ENCODE results near the gene GIN1. TPM values are rescaled to one million over a fixed set of nuclear protein-coding genes. Genes with fewer than 3 reads are reported as not detected.

GIN1 gene
- total and polyA plus RNA-seq, 9 of the 15 experiments (the other 6 are each of a cell fraction or from before 2014, with no cell fraction given): 2.4 to 9.8 (median 7.8) TPM

DNA sequence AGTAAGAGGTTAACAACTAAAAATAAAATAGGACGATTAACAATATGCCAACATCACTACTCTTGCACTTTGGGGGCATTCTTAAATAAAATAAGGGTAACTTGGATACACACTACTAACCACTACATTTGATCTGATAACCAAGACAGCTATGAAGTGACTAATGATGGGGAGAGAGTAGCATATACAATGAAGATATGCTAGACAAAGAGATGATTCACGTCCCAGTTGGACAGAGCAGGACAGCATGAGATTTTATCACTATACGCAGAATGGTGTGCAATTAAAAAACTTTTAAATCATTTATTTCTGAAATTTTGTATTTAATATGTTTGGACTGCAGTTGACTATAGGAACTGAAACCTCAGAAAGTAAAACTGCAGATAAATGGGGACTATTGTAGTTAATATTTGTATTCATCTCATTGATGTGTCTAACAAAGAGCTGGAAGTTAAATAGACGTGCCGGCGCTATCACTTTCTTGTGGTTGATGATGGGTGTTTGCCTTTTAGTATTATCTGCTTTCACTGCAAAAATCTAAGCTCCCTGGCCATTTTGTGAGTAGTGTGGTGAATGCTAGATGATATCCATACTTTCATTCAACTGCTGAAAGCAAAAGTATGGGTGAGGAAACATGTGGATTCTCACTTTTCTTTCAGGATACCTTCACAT lies 18.7 kb downstream of the GIN1 start:
- Histone ChIP-seq H3K9me3 (replicated peaks; ENCODE audit: control insufficient read depth, insufficient read depth, low read depth, low read length) (no peaks in the 10 kb centered on the region), H3K9ac (ENCODE audit: insufficient read depth in 1 of 2, low read depth in 2 of 2, low read length in 2 of 2) (no peak overlapping the region), H3K4me3 (no peak overlapping the region), H3K9me1 (ENCODE audit: control insufficient read depth, insufficient read depth, low read length) (no peaks in the 10 kb centered on the region), H3K79me2 (ENCODE audit: control insufficient read depth, insufficient read depth, low read length) (no peaks in the 10 kb centered on the region), H3K27me3 (ENCODE audit: control insufficient read depth in 2 of 2, insufficient read depth in 2 of 2, low read length in 2 of 2) (no peaks in the 10 kb centered on the region), H3K36me3 (ENCODE audit: control insufficient read depth, insufficient read depth, low read length) (peaks cover 3% of the 10 kb centered on the region; the same call in 1 of the 3 replicates), H4K20me1 (replicated peaks; ENCODE audit: control insufficient read depth, insufficient read depth, low read length) (no peaks in the 10 kb centered on the region), H3K4me1 (replicated peaks in 1 of 2; ENCODE audit: control insufficient read depth in 2 of 2, insufficient read depth in 2 of 2, low read length in 2 of 2) (peaks cover 0 to 5% of the 10 kb centered on the region in 2 experiments; a peak in 2 of 5 replicates), H2AFZ (ENCODE audit: low read depth, low read length) (no peak overlapping the region), H3K27ac (ENCODE audit: extremely low read depth, low read depth, low read length) (no peak overlapping the region), H3K4me2 (ENCODE audit: insufficient read depth, low read length) (no peak overlapping the region)
- ATAC-seq: peak; percentile 62; the same call in 1 of the 3 replicates
- no TSS peak for BruUV-seq (replicated peaks)
- in situ Hi-C loops (cut with MboI): no loop called here
- CTCF ChIA-PET (ENCODE audit: low intra/inter-chr PET ratio): no interaction called here
- DNase-seq (ENCODE audit: extremely low read depth in 1 of 4, low spot score in 3 of 4): no peak
- FAIRE-seq: no peak
- intact Hi-C loops (cut with micrococcal nuclease): no loop called here
- POLR2A ChIA-PET: interaction anchor here (2.7 kb wide), 1 partner anchor 18 kb away, joined by 9 read pairs; the partner anchor contains the start of genes GIN1 and PPIP5K2
- 14% methylated on average over 6 of the region's 6 CpGs for WGBS (ENCODE audit: insufficient coverage, low coverage, missing lambda C conversion rate)
- TF ChIP-seq HMBOX1 (IDR thresholded peaks at IDR 0.05) (peak; percentile 84), SMARCE1 (IDR thresholded peaks at IDR 0.05) (peak; percentile 54; the same call in 1 of the 2 replicates), HCFC1 (IDR thresholded peaks at IDR 0.05; ENCODE audit: low read depth, low read length) (no peak), SMARCA4 (IDR thresholded peaks at IDR 0.05) (0 out of 2 replicates have a peak, but pooled peaks have one; percentile 13), SNIP1 (IDR thresholded peaks at IDR 0.05; ENCODE audit: low read depth) (no peak), NCOA1 (IDR thresholded peaks at IDR 0.05; ENCODE audit: low read depth) (no peak), MEIS2 (IDR thresholded peaks at IDR 0.05; ENCODE audit: partially characterized antibody) (peak; percentile 75), PHF21A (IDR thresholded peaks at IDR 0.05; ENCODE audit: borderline replicate concordance, low read depth) (no peak), JUND (IDR thresholded peaks at IDR 0.05; ENCODE audit: borderline replicate concordance, low read depth, low read length) (no peak), JUND (tag; IDR thresholded peaks at IDR 0.05; ENCODE audit: borderline replicate concordance, low read depth, low read length) (peak; percentile 24; the same call in 1 of the 3 replicates), HES1 (IDR thresholded peaks at IDR 0.05; ENCODE audit: low read depth) (no peak), BDP1 (IDR thresholded peaks at IDR 0.05; ENCODE audit: insufficient read depth, insufficient read length) (no peak), DACH1 (IDR thresholded peaks at IDR 0.05; ENCODE audit: partially characterized antibody) (no peak), ARID1B (IDR thresholded peaks at IDR 0.05) (peak; percentile 31), FOXA3 (CRISPR knock-in tag; conservative IDR thresholded peaks at IDR 0.05 in 1 of 2, IDR thresholded peaks at IDR 0.05 in 1 of 2) (peak in 1 of 2 experiments; percentile 52; a peak in 2 of 4 replicates), FOSL1 (tag; conservative IDR thresholded peaks at IDR 0.05) (peak; percentile 94)
- TF ChIP-seq, protein P1, sequence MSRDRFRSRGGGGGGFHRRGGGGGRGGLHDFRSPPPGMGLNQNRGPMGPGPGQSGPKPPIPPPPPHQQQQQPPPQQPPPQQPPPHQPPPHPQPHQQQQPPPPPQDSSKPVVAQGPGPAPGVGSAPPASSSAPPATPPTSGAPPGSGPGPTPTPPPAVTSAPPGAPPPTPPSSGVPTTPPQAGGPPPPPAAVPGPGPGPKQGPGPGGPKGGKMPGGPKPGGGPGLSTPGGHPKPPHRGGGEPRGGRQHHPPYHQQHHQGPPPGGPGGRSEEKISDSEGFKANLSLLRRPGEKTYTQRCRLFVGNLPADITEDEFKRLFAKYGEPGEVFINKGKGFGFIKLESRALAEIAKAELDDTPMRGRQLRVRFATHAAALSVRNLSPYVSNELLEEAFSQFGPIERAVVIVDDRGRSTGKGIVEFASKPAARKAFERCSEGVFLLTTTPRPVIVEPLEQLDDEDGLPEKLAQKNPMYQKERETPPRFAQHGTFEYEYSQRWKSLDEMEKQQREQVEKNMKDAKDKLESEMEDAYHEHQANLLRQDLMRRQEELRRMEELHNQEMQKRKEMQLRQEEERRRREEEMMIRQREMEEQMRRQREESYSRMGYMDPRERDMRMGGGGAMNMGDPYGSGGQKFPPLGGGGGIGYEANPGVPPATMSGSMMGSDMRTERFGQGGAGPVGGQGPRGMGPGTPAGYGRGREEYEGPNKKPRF (IDR thresholded peaks at IDR 0.05; ENCODE audit: low read depth, low read length): no peak
- TF ChIP-seq, protein P2, sequence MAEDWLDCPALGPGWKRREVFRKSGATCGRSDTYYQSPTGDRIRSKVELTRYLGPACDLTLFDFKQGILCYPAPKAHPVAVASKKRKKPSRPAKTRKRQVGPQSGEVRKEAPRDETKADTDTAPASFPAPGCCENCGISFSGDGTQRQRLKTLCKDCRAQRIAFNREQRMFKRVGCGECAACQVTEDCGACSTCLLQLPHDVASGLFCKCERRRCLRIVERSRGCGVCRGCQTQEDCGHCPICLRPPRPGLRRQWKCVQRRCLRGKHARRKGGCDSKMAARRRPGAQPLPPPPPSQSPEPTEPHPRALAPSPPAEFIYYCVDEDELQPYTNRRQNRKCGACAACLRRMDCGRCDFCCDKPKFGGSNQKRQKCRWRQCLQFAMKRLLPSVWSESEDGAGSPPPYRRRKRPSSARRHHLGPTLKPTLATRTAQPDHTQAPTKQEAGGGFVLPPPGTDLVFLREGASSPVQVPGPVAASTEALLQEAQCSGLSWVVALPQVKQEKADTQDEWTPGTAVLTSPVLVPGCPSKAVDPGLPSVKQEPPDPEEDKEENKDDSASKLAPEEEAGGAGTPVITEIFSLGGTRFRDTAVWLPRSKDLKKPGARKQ (CRISPR knock-in tag; IDR thresholded peaks at IDR 0.05): no peak
